ENCODE data around the gene FOXK2.

Gene FOXK2

DNA sequence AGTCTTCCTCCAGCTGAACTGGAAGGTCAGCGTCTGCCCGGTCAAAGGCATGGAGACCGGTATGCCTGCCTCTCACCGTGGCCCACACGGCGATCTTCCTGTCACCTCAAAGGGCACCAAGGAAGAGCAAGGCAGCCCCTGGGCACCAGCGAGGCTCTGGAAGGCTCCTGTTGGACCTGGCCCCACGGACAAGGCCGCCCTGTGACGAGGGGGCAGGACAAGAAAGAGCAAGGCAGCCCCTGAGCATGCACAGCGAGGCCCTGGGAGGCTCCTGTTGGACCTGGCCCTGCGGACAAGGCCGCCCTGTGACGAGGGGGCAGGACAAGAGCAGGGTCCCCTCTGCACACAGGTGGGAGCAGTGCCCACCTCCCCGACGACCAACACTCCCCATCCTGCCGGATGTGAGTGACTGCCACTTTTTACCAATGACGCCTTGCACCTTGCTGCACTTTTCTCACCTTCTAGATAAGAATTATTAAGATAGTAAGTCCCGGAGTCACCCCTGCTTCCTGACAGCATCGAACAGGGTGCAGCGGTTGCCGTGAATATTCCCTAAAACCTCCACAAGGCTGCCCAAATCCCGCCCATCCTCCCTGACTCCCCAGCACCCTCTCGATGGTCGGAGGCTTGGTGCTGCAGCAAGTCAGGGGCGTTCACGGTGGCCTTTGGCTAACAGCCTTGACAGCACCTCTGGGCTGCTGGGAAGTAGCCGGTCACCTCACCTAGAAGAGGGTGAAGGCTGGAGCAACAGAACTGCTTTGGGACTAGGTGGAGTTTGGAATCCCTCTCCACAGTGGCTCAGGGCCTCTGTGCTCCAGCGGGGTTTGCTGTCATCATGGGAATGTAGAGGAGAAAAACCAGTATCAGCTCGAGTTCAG lies 134.4 kb downstream of the FOXK2 start:
- Mint-ChIP-seq H3K4me3 (no peak overlapping the region), H3K4me1 (peaks cover 4% of the 10 kb centered on the region), H3K9me3 (no peaks in the 10 kb centered on the region), H3K36me3 (peaks cover 4% of the 10 kb centered on the region), H3K27ac (peak overlapping the region; percentile 58), H3K27me3 (no peaks in the 10 kb centered on the region)
- no peak for ATAC-seq
